HepG2 (cell line): ENCODE results near the gene CDHR3. TPM values are rescaled to one million over a fixed set of nuclear protein-coding genes. Genes with fewer than 3 reads are reported as not detected.

Experiments
- KLF13 ChIP-seq: sonication (generic); formaldehyde crosslinking; IDR thresholded peaks from 2 replicates; pipeline ENCODE4 v1.4.0; 2020; ENCODE audit warnings: mild to moderate bottlenecking, missing genetic modification reagents
- RFX1 ChIP-seq: fragments of 450-650 bp; IDR thresholded peaks from 2 replicates; pipeline ENCODE4 v1.6.1; 2017
- XRCC5 ChIP-seq: fragments of 200-400 bp; formaldehyde crosslinking; optimal IDR thresholded peaks from 2 replicates; pipeline ENCODE3; 2017; ENCODE audit warnings: mild to moderate bottlenecking, low read length
- polyA plus RNA-seq, 8 experiments: library from polyadenylated mRNA; depleted of rRNA in 3 of 8; stranded (reverse) in 7 of 8; unstranded in 1 of 8; fragments of >200 nt; fragmentation: Illumina TruSeq in 4 of 8; extraction: Trizol in 4 of 8; gene quantifications; 2 replicates each; pipeline versions ENCODE4 v1.2.1 to v1.2.3, GENCODE V29; 2011 to 2016; ENCODE audit warnings: low read depth in 4 of 8, missing spikeins in 1 of 8, mixed read lengths in 1 of 8; ENCODE audit not compliant: insufficient read depth in 1 of 8
- total RNA-seq, 5 experiments: library from RNA; depleted of rRNA; stranded (reverse); fragments of >200 nt; fragmentation: Illumina TruSeq; extraction: Trizol; gene quantifications; 2 replicates each; pipeline ENCODE4 v1.2.3, GENCODE V29; 2016; ENCODE audit warnings: low read depth in 1 of 5
- TF ChIP-seq, protein P1 (sequence below): fragments of 450-650 bp; IDR thresholded peaks from 2 replicates; pipeline ENCODE4 v1.6.1; 2017; ENCODE audit warnings: mild to moderate bottlenecking
- TF ChIP-seq, protein P2 (sequence below): sonication (generic); formaldehyde crosslinking; IDR thresholded peaks from 2 replicates; pipeline ENCODE4 v1.4.0; 2020; ENCODE audit warnings: missing genetic modification reagents, borderline replicate concordance

The CDHR3 gene
- total and polyA plus RNA-seq, 2 of the 13 experiments (the other 11 are each of a cell fraction or from before 2014, with no cell fraction given), result 6.5 to 11.8 TPM

DNA sequence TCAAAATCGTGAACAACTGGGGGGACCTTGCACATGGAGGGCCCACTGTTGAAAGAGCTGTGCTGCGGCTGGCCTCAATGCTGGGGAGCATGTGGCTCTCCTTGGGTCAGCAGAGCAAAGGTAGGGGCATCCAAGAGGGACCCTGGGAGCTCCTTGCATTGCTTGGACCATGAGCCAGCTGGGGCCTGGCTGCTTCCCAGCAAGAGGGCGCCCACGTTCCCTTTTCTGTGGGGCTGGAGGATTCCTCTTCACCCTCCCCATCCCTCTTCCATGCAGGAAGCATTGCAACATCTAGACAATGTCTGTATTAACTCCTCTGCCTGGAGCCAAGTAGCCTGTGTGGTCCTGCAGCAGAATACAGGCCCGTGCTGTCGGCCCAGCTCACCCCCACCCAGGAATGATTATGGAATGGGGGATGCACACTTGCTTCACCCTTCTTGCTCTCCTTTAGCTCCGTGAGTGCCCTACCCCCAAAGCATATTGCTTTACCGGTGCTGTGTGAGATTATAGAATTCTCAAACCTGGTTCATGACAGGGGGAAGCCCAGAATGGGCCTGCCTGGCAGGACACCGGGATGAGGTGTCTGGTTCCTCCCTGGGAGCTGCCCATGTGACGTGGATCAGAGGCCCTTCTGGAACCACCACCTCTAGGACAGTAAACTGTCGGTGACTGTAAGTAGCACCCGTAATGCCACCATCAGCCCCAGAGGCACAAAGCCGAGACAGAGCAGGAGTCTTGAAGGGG is 87.1 kb downstream of the CDHR3 start (continued):
- TF ChIP-seq, protein P1, sequence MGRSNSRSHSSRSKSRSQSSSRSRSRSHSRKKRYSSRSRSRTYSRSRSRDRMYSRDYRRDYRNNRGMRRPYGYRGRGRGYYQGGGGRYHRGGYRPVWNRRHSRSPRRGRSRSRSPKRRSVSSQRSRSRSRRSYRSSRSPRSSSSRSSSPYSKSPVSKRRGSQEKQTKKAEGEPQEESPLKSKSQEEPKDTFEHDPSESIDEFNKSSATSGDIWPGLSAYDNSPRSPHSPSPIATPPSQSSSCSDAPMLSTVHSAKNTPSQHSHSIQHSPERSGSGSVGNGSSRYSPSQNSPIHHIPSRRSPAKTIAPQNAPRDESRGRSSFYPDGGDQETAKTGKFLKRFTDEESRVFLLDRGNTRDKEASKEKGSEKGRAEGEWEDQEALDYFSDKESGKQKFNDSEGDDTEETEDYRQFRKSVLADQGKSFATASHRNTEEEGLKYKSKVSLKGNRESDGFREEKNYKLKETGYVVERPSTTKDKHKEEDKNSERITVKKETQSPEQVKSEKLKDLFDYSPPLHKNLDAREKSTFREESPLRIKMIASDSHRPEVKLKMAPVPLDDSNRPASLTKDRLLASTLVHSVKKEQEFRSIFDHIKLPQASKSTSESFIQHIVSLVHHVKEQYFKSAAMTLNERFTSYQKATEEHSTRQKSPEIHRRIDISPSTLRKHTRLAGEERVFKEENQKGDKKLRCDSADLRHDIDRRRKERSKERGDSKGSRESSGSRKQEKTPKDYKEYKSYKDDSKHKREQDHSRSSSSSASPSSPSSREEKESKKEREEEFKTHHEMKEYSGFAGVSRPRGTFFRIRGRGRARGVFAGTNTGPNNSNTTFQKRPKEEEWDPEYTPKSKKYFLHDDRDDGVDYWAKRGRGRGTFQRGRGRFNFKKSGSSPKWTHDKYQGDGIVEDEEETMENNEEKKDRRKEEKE, result no peak
- TF ChIP-seq KLF13 (CRISPR knock-in tag), result no peak
- peak; percentile 76 for TF ChIP-seq XRCC5
- TF ChIP-seq, protein P2, sequence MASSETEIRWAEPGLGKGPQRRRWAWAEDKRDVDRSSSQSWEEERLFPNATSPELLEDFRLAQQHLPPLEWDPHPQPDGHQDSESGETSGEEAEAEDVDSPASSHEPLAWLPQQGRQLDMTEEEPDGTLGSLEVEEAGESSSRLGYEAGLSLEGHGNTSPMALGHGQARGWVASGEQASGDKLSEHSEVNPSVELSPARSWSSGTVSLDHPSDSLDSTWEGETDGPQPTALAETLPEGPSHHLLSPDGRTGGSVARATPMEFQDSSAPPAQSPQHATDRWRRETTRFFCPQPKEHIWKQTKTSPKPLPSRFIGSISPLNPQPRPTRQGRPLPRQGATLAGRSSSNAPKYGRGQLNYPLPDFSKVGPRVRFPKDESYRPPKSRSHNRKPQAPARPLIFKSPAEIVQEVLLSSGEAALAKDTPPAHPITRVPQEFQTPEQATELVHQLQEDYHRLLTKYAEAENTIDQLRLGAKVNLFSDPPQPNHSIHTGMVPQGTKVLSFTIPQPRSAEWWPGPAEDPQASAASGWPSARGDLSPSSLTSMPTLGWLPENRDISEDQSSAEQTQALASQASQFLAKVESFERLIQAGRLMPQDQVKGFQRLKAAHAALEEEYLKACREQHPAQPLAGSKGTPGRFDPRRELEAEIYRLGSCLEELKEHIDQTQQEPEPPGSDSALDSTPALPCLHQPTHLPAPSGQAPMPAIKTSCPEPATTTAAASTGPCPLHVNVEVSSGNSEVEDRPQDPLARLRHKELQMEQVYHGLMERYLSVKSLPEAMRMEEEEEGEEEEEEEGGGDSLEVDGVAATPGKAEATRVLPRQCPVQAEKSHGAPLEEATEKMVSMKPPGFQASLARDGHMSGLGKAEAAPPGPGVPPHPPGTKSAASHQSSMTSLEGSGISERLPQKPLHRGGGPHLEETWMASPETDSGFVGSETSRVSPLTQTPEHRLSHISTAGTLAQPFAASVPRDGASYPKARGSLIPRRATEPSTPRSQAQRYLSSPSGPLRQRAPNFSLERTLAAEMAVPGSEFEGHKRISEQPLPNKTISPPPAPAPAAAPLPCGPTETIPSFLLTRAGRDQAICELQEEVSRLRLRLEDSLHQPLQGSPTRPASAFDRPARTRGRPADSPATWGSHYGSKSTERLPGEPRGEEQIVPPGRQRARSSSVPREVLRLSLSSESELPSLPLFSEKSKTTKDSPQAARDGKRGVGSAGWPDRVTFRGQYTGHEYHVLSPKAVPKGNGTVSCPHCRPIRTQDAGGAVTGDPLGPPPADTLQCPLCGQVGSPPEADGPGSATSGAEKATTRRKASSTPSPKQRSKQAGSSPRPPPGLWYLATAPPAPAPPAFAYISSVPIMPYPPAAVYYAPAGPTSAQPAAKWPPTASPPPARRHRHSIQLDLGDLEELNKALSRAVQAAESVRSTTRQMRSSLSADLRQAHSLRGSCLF, result no peak
- no peak for TF ChIP-seq RFX1
